OCI-LY1 (cell line): Measurements from ENCODE around the gene EEF1A1.
"Not testable (repeated sequence)": the region's sequence is repeated elsewhere in the genome, so short reads cannot be mapped to it uniquely, and the experiment has no call there.

Experiments used
- H2AFZ ChIP-seq: fragments of 200-600 bp; sonication (generic), shearing (Covaris generic); 2 replicates; pipeline ENCODE4 v1.6.0; 2014; ENCODE audit warnings: antibody characterized with exemption, mild to moderate bottlenecking, low read length
- H3F3A ChIP-seq: fragments of 200-600 bp; sonication (generic), shearing (Covaris generic); 2 replicates; pipeline ENCODE4 v1.6.0; 2014; ENCODE audit warnings: mild to moderate bottlenecking, antibody characterized with exemption, low read length, moderate library complexity; ENCODE audit not compliant: insufficient read depth
- H3K27ac ChIP-seq: fragments of 200-600 bp; sonication (generic); 2 replicates; pipeline ENCODE4 v1.5.1; 2014; ENCODE audit warnings: low read length, mixed run types, mild to moderate bottlenecking, low read depth; ENCODE audit not compliant: poor library complexity, severe bottlenecking
- H3K27me3 ChIP-seq: fragments of 200-600 bp; sonication (generic); 2 replicates; pipeline ENCODE4 v1.6.0; 2014; ENCODE audit warnings: antibody characterized with exemption, mild to moderate bottlenecking, low read length, moderate library complexity; ENCODE audit not compliant: insufficient read depth
- H3K36me3 ChIP-seq: fragments of 200-600 bp; sonication (generic); 2 replicates; pipeline ENCODE4 v1.6.1; 2014; ENCODE audit warnings: mild to moderate bottlenecking, antibody characterized with exemption, low read length, moderate library complexity, mixed read lengths; ENCODE audit not compliant: insufficient read depth
- H3K4me1 ChIP-seq: fragments of 200-600 bp; sonication (generic); 2 replicates; pipeline ENCODE4 v1.5.1; 2014; ENCODE audit warnings: mild to moderate bottlenecking, low read length, moderate library complexity; ENCODE audit not compliant: insufficient read depth, severe bottlenecking
- H3K4me2 ChIP-seq: fragments of 200-600 bp; sonication (generic), shearing (Covaris generic); 2 replicates; pipeline ENCODE4 v1.6.1; 2014; ENCODE audit warnings: low read length
- H3K4me3 ChIP-seq: fragments of 200-600 bp; sonication (generic); 2 replicates; pipeline ENCODE4 v1.5.1; 2014; ENCODE audit warnings: low read length, low read depth, mild to moderate bottlenecking, mixed read lengths; ENCODE audit not compliant: poor library complexity, severe bottlenecking
- H3K79me2 ChIP-seq: fragments of 200-600 bp; shearing (Covaris generic); 2 replicates; pipeline ENCODE4 v1.6.1; 2016; ENCODE audit warnings: mixed run types, low read length, mixed read lengths; ENCODE audit not compliant: insufficient read depth
- H3K9ac ChIP-seq: fragments of 200-600 bp; sonication (generic), shearing (Covaris generic); 2 replicates; pipeline ENCODE4 v1.6.1; 2014; ENCODE audit warnings: mild to moderate bottlenecking, low read length, mixed read lengths
- H3K9me2 ChIP-seq: fragments of 200-600 bp; sonication (generic), shearing (Covaris generic); 2 replicates; pipeline ENCODE4 v1.6.1; 2014; ENCODE audit warnings: low read depth, mild to moderate bottlenecking, low read length, mixed read lengths
- H3K9me3 ChIP-seq: fragments of 200-600 bp; shearing (Covaris generic); 2 replicates; pipeline ENCODE4 v1.6.1; 2014; ENCODE audit warnings: low read length, mixed read lengths
- H4K20me1 ChIP-seq: fragments of 200-600 bp; sonication (generic), shearing (Covaris generic); 2 replicates; pipeline ENCODE4 v1.6.0; 2016; ENCODE audit warnings: mild to moderate bottlenecking, low read length; ENCODE audit not compliant: insufficient read depth
- EZH2 ChIP-seq: fragments of 200-600 bp; sonication (generic), shearing (Covaris generic); IDR thresholded peaks from 2 replicates; pipeline ENCODE4 v1.8.0; 2017; ENCODE audit warnings: borderline replicate concordance, mixed run types, mild to moderate bottlenecking, antibody characterized with exemption, low read length, moderate library complexity, mixed read lengths
- TF ChIP-seq, protein P1 (sequence below): fragments of 200-600 bp; sonication (generic), shearing (Covaris generic); IDR thresholded peaks from 2 replicates; pipeline ENCODE4 v1.5.1; 2017; ENCODE audit warnings: mild to moderate bottlenecking, antibody characterized with exemption, low read length, moderate library complexity, mixed read lengths

Gene EEF1A1

GRCh38 chr6:73558624-73559398, 38.0 kb upstream of the EEF1A1 start:
- no peak overlapping the region for H3K9ac ChIP-seq
- no peak overlapping the region for H3K4me2 ChIP-seq

GRCh38 chr6:73556836-73557235, 36.0 kb upstream of the EEF1A1 start:
- H3K36me3 ChIP-seq, result no peaks in the 10 kb centered on the region
- H3K4me2 ChIP-seq, result no peak overlapping the region
- H3K9me2 ChIP-seq, result no peaks in the 10 kb centered on the region
- H2AFZ ChIP-seq, result no peak overlapping the region
- TF ChIP-seq, protein P1, sequence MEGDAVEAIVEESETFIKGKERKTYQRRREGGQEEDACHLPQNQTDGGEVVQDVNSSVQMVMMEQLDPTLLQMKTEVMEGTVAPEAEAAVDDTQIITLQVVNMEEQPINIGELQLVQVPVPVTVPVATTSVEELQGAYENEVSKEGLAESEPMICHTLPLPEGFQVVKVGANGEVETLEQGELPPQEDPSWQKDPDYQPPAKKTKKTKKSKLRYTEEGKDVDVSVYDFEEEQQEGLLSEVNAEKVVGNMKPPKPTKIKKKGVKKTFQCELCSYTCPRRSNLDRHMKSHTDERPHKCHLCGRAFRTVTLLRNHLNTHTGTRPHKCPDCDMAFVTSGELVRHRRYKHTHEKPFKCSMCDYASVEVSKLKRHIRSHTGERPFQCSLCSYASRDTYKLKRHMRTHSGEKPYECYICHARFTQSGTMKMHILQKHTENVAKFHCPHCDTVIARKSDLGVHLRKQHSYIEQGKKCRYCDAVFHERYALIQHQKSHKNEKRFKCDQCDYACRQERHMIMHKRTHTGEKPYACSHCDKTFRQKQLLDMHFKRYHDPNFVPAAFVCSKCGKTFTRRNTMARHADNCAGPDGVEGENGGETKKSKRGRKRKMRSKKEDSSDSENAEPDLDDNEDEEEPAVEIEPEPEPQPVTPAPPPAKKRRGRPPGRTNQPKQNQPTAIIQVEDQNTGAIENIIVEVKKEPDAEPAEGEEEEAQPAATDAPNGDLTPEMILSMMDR, result no peak
- no peak for TF ChIP-seq EZH2
- peaks cover 6% of the 10 kb centered on the region for H3K4me1 ChIP-seq
- no peak overlapping the region for H3K9ac ChIP-seq
- no peaks in the 10 kb centered on the region for H4K20me1 ChIP-seq
- no peaks in the 10 kb centered on the region for H3K79me2 ChIP-seq
- H3K27ac ChIP-seq, result no peak overlapping the region
- no peaks in the 10 kb centered on the region for H3F3A ChIP-seq
- no peak overlapping the region for H3K4me3 ChIP-seq
- H3K27me3 ChIP-seq, result no peaks in the 10 kb centered on the region
- H3K9me3 ChIP-seq, result no peaks in the 10 kb centered on the region

More at GRCh38 chr6:73558624-73559398, 38.0 kb upstream of the EEF1A1 start:
- Histone ChIP-seq H3K9me2 (no peaks in the 10 kb centered on the region), H3K9me3 (no peaks in the 10 kb centered on the region), H4K20me1 (no peaks in the 10 kb centered on the region), H2AFZ (no peak overlapping the region), H3K27ac (no peak overlapping the region), H3F3A (no peaks in the 10 kb centered on the region), H3K4me3 (no peak overlapping the region), H3K79me2 (no peaks in the 10 kb centered on the region), H3K27me3 (no peaks in the 10 kb centered on the region), H3K4me1 (peaks cover 6% of the 10 kb centered on the region), H3K36me3 (no peaks in the 10 kb centered on the region)
- TF ChIP-seq EZH2, result no peak
- TF ChIP-seq, protein P1, result no peak

- not testable (repeated sequence) for H3K27me3 ChIP-seq, H3K4me1 ChIP-seq, H3K9ac ChIP-seq, H3K4me3 ChIP-seq, H3K27ac ChIP-seq, H3K9me3 ChIP-seq, H2AFZ ChIP-seq, H3F3A ChIP-seq, H3K9me2 ChIP-seq, H3K4me2 ChIP-seq, H3K79me2 ChIP-seq, H4K20me1 ChIP-seq, H3K36me3 ChIP-seq
Observed at GRCh38 chr6:73555380-73555949, 34.6 kb upstream of the EEF1A1 start.

- not testable (repeated sequence) for H2AFZ ChIP-seq, H3F3A ChIP-seq, H3K27ac ChIP-seq, H3K36me3 ChIP-seq, H3K9me3 ChIP-seq, H3K27me3 ChIP-seq, H3K4me2 ChIP-seq, H3K4me3 ChIP-seq, H4K20me1 ChIP-seq, H3K4me1 ChIP-seq, H3K9ac ChIP-seq, H3K79me2 ChIP-seq, H3K9me2 ChIP-seq
Observed at GRCh38 chr6:73551115-73551514, 30.3 kb upstream of the EEF1A1 start.
